ENCODE data around the gene MBP.

MBP gene

GRCh38 chr18:77066101-77066500, 66.5 kb downstream of the MBP start:
- Histone ChIP-seq H3K4me1 (no peaks in the 10 kb centered on the region), H3K27me3 (ENCODE audit: low read depth) (no peaks in the 10 kb centered on the region), H3K9me3 (no peaks in the 10 kb centered on the region), H3K4me3 (no peak overlapping the region), H3K36me3 (replicated peaks) (no peaks in the 10 kb centered on the region)
- DNase-seq (ENCODE audit: low spot score in 2 of 2) = no peak
- in situ Hi-C loops (cut with MboI; ENCODE audit: low sequenced_read_pairs) = no loop called here

DNA sequence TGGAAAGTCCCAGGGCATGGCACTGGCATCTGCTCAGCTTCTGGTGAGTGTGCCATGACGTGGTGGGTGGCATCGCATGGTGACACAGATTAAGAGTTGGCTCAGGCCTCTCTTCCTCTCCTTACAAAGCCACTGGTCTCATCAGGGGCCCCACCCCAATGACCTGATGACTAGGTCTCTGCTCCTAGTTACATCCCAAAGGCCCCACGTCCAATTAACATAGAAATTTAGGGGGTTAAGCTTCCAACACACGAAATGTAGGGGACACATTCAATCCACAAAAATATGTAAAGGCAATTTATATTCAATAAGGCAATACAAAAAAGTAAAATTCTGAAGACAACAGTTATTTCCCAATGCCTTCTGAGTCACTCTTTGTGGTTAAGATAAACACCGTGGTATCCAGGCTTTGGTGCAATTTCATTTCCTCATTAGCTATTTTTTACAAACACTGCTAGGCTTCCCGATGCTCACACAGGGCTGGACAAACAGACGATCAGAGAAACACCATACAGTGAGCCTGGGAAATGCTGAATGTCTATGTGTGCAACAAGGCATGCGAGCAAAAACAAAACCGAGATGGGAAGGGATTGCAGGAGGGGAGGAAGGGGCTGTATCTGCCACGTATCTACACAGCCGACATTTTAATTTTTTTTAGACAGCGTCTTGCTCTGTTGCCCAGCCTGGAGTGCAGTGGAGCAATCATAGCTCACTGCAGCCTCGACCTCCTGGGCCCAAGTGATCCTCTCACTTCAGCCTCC, 67.2 kb downstream of the MBP start:
- Histone ChIP-seq H3K36me3 (replicated peaks) (no peaks in the 10 kb centered on the region), H3K27me3 (ENCODE audit: low read depth) (no peaks in the 10 kb centered on the region), H3K4me1 (no peaks in the 10 kb centered on the region), H3K9me3 (no peaks in the 10 kb centered on the region), H3K4me3 (no peak overlapping the region)
- no peak for DNase-seq (ENCODE audit: low spot score in 2 of 2)
- in situ Hi-C loops (cut with MboI; ENCODE audit: low sequenced_read_pairs) = no loop called here

- in situ Hi-C loops (cut with MboI; ENCODE audit: low sequenced_read_pairs) = no loop called here
- H3K36me3 ChIP-seq (replicated peaks) = no peaks in the 10 kb centered on the region
- no peaks in the 10 kb centered on the region for H3K9me3 ChIP-seq
- no peak overlapping the region for H3K4me3 ChIP-seq
- DNase-seq (ENCODE audit: low spot score in 2 of 2) = no peak
- H3K4me1 ChIP-seq = no peaks in the 10 kb centered on the region
- no peaks in the 10 kb centered on the region for H3K27me3 ChIP-seq (ENCODE audit: low read depth)
Observed at GRCh38 chr18:77063260-77063659, 69.3 kb downstream of the MBP start.

- no peaks in the 10 kb centered on the region for H3K36me3 ChIP-seq (replicated peaks)
- no peaks in the 10 kb centered on the region for H3K9me3 ChIP-seq
- no peaks in the 10 kb centered on the region for H3K27me3 ChIP-seq (ENCODE audit: low read depth)
- in situ Hi-C loops (cut with MboI; ENCODE audit: low sequenced_read_pairs) = no loop called here
- no peak overlapping the region for H3K4me3 ChIP-seq
- H3K4me1 ChIP-seq = no peaks in the 10 kb centered on the region
- DNase-seq (ENCODE audit: low spot score in 2 of 2) = no peak
Observed at GRCh38 chr18:77062518-77063003, 70.0 kb downstream of the MBP start.

DNA sequence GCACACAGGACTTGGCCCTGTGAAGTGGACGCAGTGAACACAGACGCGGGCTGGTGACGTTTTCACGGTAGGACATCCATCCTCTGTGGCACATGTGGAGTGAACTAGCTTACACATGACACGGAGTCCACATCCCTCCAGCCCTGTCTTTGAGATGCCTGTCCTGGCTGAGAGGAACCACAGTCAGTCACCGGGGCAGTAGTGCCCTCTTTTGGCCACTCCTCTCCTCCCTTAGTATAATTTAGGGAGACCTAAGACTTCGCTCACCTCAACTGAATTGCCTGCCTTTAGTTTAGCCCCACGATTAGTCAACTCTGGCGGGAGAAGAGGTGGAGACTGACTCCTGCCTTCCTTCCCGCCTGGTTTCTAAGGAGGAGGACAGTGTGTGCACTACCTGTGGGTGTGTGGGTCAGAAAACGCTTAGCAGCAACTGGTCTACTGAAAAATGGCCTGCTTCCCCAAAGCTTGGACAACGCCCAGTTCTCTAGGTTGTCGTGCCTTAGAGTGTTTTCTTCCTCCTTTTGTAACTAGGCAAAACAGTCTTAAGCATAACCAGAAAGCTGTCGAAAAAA, 70.6 kb downstream of the MBP start:
- in situ Hi-C loops (cut with MboI; ENCODE audit: low sequenced_read_pairs) = no loop called here
- H3K4me3 ChIP-seq = no peak overlapping the region
- no peak for DNase-seq (ENCODE audit: low spot score in 2 of 2)
- no peaks in the 10 kb centered on the region for H3K9me3 ChIP-seq
- H3K4me1 ChIP-seq = no peaks in the 10 kb centered on the region
- no peaks in the 10 kb centered on the region for H3K27me3 ChIP-seq (ENCODE audit: low read depth)
- no peaks in the 10 kb centered on the region for H3K36me3 ChIP-seq (replicated peaks)

DNA sequence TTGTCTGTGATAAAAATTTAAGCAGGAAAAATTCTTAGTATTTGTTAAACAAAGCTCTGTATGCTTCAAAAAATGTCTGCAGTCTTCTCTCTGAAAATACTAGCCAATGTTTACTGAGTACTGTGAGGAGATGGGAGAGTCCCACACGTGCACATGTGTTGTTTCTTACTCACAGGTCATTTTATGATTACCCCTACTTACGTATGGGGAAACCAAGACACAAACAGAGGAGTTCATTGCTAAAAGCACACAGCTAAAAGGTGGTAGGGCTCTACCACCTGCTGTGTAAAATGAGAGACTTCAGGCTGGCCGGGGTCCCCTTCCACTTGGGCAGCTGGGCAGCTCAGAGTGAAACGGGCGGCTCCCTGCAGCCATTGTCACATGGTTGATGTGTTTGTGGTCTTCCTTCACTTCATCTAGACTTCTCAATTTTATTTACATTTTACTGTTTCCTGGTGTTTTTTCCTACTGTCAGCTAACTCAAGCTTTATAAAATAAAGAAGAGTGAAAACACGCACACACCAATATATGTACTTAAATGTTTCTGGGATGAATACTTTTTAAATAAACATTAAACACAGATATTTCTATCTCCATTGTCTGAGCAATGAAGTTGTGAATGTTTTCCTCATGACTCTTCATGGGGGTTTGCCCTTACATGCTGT, 71.2 kb downstream of the MBP start:
- no peak for DNase-seq (ENCODE audit: low spot score in 2 of 2)
- Histone ChIP-seq H3K4me1 (no peaks in the 10 kb centered on the region), H3K36me3 (replicated peaks) (no peaks in the 10 kb centered on the region), H3K4me3 (no peak overlapping the region), H3K9me3 (no peaks in the 10 kb centered on the region), H3K27me3 (ENCODE audit: low read depth) (no peaks in the 10 kb centered on the region)
- in situ Hi-C loops (cut with MboI; ENCODE audit: low sequenced_read_pairs) = no loop called here

DNA sequence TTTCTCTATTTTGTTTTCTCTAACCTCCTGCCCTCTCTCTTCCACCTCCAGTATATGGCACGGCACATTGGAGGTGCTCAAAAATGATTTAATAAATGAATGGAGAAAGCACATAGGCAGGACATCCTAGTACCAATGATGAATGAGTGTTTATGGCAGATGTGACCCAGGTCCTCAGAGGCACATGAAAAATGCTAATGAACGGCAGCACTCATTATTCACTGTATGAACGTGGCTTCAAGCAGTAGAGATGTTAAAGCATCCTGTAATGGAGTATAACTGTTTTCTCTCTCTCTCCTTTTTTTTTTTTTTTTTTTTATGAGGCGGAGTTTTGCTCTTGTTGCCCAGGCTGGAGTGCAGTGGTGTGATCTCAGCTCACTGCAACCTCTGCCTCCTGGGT, 72.4 kb downstream of the MBP start:
- H3K36me3 ChIP-seq (replicated peaks) = no peaks in the 10 kb centered on the region
- no peaks in the 10 kb centered on the region for H3K4me1 ChIP-seq
- no peaks in the 10 kb centered on the region for H3K27me3 ChIP-seq (ENCODE audit: low read depth)
- no peak overlapping the region for H3K4me3 ChIP-seq
- no peak for DNase-seq (ENCODE audit: low spot score in 2 of 2)
- in situ Hi-C loops (cut with MboI; ENCODE audit: low sequenced_read_pairs) = no loop called here
- no peaks in the 10 kb centered on the region for H3K9me3 ChIP-seq

- no peak overlapping the region for H3K4me3 ChIP-seq
- H3K36me3 ChIP-seq (replicated peaks) = no peaks in the 10 kb centered on the region
- peak; percentile 62 to 64 for DNase-seq (ENCODE audit: low spot score in 2 of 2)
- no peaks in the 10 kb centered on the region for H3K9me3 ChIP-seq
- in situ Hi-C loops (cut with MboI; ENCODE audit: low sequenced_read_pairs) = no loop called here
- no peaks in the 10 kb centered on the region for H3K4me1 ChIP-seq
- no peaks in the 10 kb centered on the region for H3K27me3 ChIP-seq (ENCODE audit: low read depth)
Observed at GRCh38 chr18:77059294-77059916, 73.2 kb downstream of the MBP start.

DNA sequence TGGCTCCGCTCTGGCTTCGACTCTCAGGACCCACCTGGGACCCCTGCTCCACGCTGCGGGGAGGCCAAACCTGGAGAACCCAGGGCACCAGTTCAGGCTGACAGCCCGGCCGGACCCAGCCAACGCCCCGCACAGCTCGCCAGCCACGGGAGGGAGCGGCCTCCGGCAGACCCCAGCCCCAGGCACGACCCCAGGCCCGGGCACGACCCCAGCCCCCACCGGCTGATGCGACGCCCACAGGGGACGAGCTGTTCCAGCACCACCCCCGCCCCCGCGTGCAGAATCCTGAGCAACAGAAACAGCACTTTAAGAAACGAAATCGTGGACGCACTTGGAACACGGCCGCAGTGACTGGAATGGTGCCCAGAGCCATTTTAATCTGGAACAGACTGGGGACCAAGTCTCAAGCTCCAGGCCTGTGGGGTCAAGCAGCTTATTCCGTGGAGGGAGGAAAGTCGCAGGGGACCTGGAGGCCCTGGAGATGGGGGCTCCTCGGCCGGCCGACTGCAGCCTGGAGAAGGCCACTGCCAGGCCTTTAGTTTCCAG, 74.2 kb downstream of the MBP start:
- Histone ChIP-seq H3K4me1 (no peaks in the 10 kb centered on the region), H3K4me3 (no peak overlapping the region), H3K36me3 (replicated peaks) (no peaks in the 10 kb centered on the region), H3K9me3 (no peaks in the 10 kb centered on the region), H3K27me3 (ENCODE audit: low read depth) (no peaks in the 10 kb centered on the region)
- in situ Hi-C loops (cut with MboI; ENCODE audit: low sequenced_read_pairs) = no loop called here
- no peak for DNase-seq (ENCODE audit: low spot score in 2 of 2)

DNA sequence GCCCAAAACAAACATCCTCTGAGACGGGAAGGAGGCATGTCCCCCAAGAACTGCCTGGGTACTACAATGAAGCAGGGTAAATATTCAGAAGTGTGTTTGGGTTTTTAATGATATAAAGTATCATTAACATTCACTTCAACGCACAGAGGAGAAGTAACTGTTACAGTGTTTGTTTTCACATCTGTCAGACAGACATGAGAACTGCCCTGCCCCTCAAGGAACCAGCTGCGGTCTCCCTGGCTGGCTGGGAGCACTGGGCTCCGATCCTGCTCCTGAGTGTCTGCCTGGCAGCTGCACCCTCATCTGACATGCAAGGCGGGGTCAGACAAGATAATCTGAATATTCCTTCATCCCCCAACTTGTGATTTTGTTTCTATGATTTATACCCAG, 75.6 kb downstream of the MBP start:
- no peak for DNase-seq (ENCODE audit: low spot score in 2 of 2)
- no peak overlapping the region for H3K4me3 ChIP-seq
- no peaks in the 10 kb centered on the region for H3K36me3 ChIP-seq (replicated peaks)
- no peaks in the 10 kb centered on the region for H3K4me1 ChIP-seq
- H3K27me3 ChIP-seq (ENCODE audit: low read depth) = no peaks in the 10 kb centered on the region
- H3K9me3 ChIP-seq = no peaks in the 10 kb centered on the region
- in situ Hi-C loops (cut with MboI; ENCODE audit: low sequenced_read_pairs) = no loop called here

GRCh38 chr18:77056344-77057005, 76.1 kb downstream of the MBP start:
- Histone ChIP-seq H3K36me3 (replicated peaks) (no peaks in the 10 kb centered on the region), H3K27me3 (ENCODE audit: low read depth) (no peaks in the 10 kb centered on the region), H3K4me1 (no peaks in the 10 kb centered on the region), H3K9me3 (no peaks in the 10 kb centered on the region), H3K4me3 (no peak overlapping the region)
- no peak for DNase-seq (ENCODE audit: low spot score in 2 of 2)
- in situ Hi-C loops (cut with MboI; ENCODE audit: low sequenced_read_pairs) = no loop called here

DNA sequence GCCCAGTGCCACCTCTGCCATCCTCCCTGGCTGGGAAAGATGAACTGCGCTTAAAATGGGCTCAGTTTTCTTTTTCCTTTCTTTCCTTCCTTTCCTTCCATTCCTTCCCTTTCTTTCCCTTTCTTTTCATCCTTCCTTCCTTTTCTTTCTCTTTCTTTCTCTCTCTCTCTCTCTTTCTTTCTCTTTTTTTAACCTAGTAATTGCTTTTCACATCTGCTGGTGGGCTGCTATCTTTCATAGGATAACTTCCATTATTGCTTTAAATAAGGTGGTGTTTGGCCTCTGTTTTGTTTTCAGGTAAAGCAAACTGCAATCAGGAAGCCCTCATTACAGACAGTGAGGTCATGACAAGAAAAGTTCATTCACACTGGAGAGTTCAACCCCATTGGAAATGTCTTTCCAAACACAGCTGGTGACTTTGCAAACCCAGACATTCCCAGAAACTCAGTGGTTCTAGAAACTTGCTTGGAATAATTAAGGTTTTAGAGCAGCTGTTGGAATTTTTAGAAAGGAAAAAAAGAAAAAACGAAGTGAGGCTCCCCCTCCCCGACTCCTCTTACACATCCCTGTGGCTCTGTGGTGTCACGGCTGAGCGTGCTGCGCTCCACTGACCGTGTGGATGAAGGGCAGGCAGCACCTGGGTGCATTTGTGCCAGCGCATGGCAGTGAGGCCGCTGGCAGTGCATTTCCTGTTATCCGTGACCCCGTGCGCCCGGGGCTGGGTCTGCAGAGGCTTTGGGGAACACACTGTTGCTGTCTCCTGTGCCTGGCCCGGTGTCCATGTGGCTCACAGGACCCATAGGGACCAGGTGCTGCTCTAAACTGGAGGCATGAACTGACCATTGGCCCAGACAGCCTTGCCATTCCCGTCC, 76.9 kb downstream of the MBP start:
- Histone ChIP-seq H3K36me3 (replicated peaks) (no peaks in the 10 kb centered on the region), H3K9me3 (no peaks in the 10 kb centered on the region), H3K4me1 (no peaks in the 10 kb centered on the region), H3K27me3 (ENCODE audit: low read depth) (no peaks in the 10 kb centered on the region), H3K4me3 (no peak overlapping the region)
- in situ Hi-C loops (cut with MboI; ENCODE audit: low sequenced_read_pairs) = no loop called here
- DNase-seq (ENCODE audit: low spot score in 2 of 2) = no peak

All from HAP-1 (cell line).